HG03066 (cell line): ENCODE results near the gene PRXL2A.
A peak's percentile ranks its signal among the peaks of the same experiment; 100 is the strongest.
"Not testable (repeated sequence)": the region's sequence is repeated elsewhere in the genome, so short reads cannot be mapped to it uniquely, and the experiment has no call there.

ENCODE experiments used
- ATAC-seq: cut with Tn5 transposase; IDR thresholded peaks from one replicate; pipeline ENCODE4 v1.9.1; 2021; ENCODE audit warnings: low read depth; ENCODE audit not compliant: unreplicated experiment

PRXL2A gene

GRCh38 chr10:80408242-80409101 is at the start of gene PRXL2A:
Gene PRXL2A (plus strand): TSS chr10:80408551. CDS start chr10:80420468, 11,917 bp downstream.
- ATAC-seq, result peak; percentile 90

GRCh38 chr10:80358925-80359324 is 49.4 kb upstream of the PRXL2A start:
- not testable (repeated sequence) for ATAC-seq

GRCh38 chr10:80359644-80360043 is 48.7 kb upstream of the PRXL2A start:
- ATAC-seq, result no peak

- no peak for ATAC-seq
These were observed 42.8 kb upstream of the PRXL2A start for GRCh38 chr10:80365510-80365909.

- ATAC-seq, result no peak
These were observed 36.9 kb upstream of the PRXL2A start for GRCh38 chr10:80371467-80371866.

GRCh38 chr10:80372675-80373074 is 35.7 kb upstream of the PRXL2A start:
- no peak for ATAC-seq

- no peak for ATAC-seq
These were observed 34.8 kb upstream of the PRXL2A start for GRCh38 chr10:80373502-80373901.

GRCh38 chr10:80379701-80380100 is 28.6 kb upstream of the PRXL2A start:
- ATAC-seq, result no peak

GRCh38 chr10:80380185-80380584 is 28.2 kb upstream of the PRXL2A start:
- no peak for ATAC-seq

- ATAC-seq, result no peak
These were observed 25.4 kb upstream of the PRXL2A start for GRCh38 chr10:80382989-80383388.

GRCh38 chr10:80390740-80391139 is 17.6 kb upstream of the PRXL2A start:
- no peak for ATAC-seq

GRCh38 chr10:80392250-80392649 is 16.1 kb upstream of the PRXL2A start:
- ATAC-seq, result no peak

- ATAC-seq, result no peak
These were observed 13.9 kb upstream of the PRXL2A start for GRCh38 chr10:80394358-80394916.

GRCh38 chr10:80397014-80397413 is 11.3 kb upstream of the PRXL2A start:
- ATAC-seq, result no peak

GRCh38 chr10:80400136-80400804 is 8.1 kb upstream of the PRXL2A start:
- ATAC-seq, result no peak

- ATAC-seq, result no peak
These were observed 3.3 kb upstream of the PRXL2A start for GRCh38 chr10:80405035-80405434.

- ATAC-seq, result no peak
These were observed 2.7 kb upstream of the PRXL2A start for GRCh38 chr10:80405626-80406025.

- no peak for ATAC-seq
These were observed 2.1 kb upstream of the PRXL2A start for GRCh38 chr10:80406204-80406603.

GRCh38 chr10:80407812-80408241 is 524 bp upstream of the PRXL2A start:
- ATAC-seq, result peak; percentile 42

- no peak for ATAC-seq
These were observed 770 bp downstream of the PRXL2A start for GRCh38 chr10:80409121-80409520.

GRCh38 chr10:80410122-80410521 is 1.8 kb downstream of the PRXL2A start:
- no peak for ATAC-seq
